Neural progenitor cell (in vitro differentiated cells): ENCODE measurements around the gene GDE1.

Source experiments
- CTCF ChIP-seq: fragments of 200-600 bp; sonication (generic); IDR thresholded peaks from 2 replicates; pipeline ENCODE4 v1.5.1; 2017; ENCODE audit warnings: antibody characterized with exemption, mild to moderate bottlenecking
- EZH2 ChIP-seq: fragments of 200-600 bp; sonication (generic); IDR thresholded peaks from 2 replicates; pipeline ENCODE4 v1.6.1; 2017; ENCODE audit warnings: antibody characterized with exemption, mild to moderate bottlenecking, moderate library complexity
- EZH2phosphoT487 ChIP-seq: fragments of 200-600 bp; sonication (generic); IDR thresholded peaks from 2 replicates; pipeline ENCODE4 v1.6.1; 2017; ENCODE audit warnings: antibody characterized with exemption

- no peak for TF ChIP-seq CTCF
- no peak for TF ChIP-seq EZH2
- no peak for TF ChIP-seq EZH2phosphoT487
These were observed 862 bp upstream of the GDE1 start for GRCh38 chr16:19522760-19523159.
